NCI-H1105 treated with DMSO at 0.1 percent for 48 hours (cell line): ENCODE data around the gene SLC39A10.

ENCODE experiments used
- DNase-seq: peaks from one replicate; lab custom pipeline; 2025; lab: John Stamatoyannopoulos, UW

Gene SLC39A10

GRCh38 chr2:195730912-195731311, 73.9 kb downstream of the SLC39A10 start:
- no peak for DNase-seq

DNA sequence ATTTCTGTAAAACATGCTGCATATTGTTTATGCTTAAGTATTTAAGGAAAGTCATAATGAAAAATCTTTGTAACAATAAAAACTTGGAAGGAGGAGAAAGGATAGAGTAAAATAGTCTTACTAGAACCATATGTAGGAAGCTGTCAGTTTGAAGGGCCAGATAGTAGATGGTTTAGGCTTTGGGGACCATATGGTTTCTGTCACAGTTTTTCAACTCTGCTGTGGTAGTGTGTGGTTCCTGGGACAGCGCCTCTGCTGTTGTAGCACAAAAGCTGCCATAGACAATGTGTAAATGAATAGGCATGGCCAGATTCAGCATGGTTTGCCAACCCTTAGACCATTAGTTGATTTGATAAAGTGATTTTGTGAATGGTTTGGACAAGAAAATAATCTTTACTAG, 75.5 kb downstream of the SLC39A10 start:
- no peak for DNase-seq

DNA sequence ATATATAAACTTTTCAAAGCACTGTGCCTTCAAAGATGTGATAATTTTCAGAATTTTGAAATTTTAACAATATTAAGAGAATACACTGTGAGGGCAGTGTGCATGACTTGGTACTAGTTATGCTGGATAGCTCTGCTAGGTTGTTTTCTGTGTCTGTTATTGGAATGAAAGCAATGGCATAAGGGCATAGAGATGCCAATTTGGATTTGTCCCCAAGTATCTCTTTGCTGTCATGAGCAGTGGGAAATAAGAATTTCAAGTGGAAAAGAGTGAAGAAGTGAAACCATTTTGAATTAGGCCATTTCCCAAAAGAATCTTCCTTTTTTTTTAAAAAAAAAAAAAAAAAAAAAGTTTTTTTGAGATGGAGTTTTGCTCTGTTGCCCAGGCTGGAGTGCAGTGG, 76.8 kb downstream of the SLC39A10 start:
- no peak for DNase-seq

GRCh38 chr2:195734395-195734794, 77.4 kb downstream of the SLC39A10 start:
- no peak for DNase-seq

- DNase-seq: no peak
These were observed 77.9 kb downstream of the SLC39A10 start for GRCh38 chr2:195734931-195735330.

- no peak for DNase-seq
These were observed 78.3 kb downstream of the SLC39A10 start for GRCh38 chr2:195735347-195735746.

GRCh38 chr2:195737511-195738325, 80.7 kb downstream of the SLC39A10 start:
- no peak for DNase-seq

- DNase-seq: no peak
These were observed 84.2 kb downstream of the SLC39A10 start for GRCh38 chr2:195741191-195741590.

DNA sequence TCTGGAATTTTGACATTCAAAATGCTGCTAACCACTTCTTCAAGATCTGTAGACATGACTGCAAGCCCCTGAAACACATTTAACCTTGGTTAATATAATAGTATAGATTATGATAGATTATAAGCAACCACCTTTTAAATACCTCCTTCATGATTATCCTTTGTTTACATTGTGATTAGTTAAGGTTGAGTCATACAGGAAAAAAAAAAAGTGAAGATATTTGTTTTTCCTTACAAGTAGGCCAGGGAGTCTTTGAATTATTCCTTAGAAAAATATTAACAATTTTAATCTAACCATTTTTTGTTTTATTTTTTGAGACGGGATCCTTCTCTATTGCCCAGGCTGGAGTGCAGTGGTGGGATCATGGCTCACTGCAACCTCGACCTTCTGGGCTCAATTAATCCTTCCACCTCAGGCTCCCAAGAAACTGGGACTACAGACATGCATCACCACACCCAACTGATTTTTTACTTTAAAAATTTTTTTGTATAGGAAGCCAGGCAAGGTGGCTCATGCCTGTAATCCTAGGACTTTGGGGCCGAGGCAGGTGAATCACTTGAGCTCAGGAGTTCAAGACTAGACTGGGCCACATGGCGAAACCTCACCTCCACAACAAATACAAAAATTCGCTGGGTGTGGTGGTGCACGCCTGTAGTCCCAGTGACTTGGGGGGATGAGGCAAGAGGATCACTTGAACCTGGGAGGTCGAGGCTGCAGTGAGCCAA, 99.4 kb downstream of the SLC39A10 start:
- no peak for DNase-seq

DNA sequence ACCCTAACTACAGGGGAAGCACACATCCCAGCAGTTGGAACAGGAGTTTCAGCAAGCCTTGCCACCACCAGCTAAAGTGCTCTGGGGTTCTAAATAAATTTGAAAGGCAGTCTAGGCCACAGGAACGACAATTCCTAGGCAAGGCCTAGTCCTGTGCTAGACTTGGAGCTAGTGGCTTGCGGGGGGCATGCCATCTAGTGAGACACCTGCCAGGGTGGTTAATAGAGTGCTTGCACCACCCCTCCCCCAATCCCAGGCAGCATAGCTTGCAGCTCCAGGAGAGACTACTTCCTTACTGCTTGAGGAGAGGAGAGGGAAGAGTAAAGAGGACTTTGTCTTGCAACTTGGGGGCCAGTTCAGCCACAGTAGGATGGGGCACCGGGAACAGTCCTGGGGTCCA, 101.8 kb downstream of the SLC39A10 start:
- DNase-seq: no peak

- DNase-seq: no peak
These were observed 102.9 kb downstream of the SLC39A10 start for GRCh38 chr2:195759877-195760276.

- no peak for DNase-seq
These were observed 106.8 kb downstream of the SLC39A10 start for GRCh38 chr2:195763866-195764265.

DNA sequence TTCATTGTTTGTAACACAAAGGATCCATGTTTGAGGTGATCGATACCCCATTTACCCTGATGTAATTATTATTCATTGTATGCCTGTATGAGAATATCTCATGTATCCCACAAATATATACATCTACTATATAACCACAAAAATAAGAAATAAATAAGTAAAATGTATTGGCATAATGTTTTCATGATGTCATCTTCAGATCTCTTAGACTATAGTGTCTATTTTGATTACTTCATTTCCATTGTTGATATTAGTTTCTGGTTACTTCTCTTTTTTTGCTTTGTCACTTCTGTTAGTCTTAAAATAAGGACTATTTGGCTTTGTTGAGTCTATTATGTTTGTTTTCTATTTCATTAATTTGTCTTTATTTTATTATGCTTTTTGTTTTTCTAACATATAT, 109.7 kb downstream of the SLC39A10 start:
- DNase-seq: no peak

GRCh38 chr2:195768431-195768830, 111.4 kb downstream of the SLC39A10 start:
- DNase-seq: no peak

DNA sequence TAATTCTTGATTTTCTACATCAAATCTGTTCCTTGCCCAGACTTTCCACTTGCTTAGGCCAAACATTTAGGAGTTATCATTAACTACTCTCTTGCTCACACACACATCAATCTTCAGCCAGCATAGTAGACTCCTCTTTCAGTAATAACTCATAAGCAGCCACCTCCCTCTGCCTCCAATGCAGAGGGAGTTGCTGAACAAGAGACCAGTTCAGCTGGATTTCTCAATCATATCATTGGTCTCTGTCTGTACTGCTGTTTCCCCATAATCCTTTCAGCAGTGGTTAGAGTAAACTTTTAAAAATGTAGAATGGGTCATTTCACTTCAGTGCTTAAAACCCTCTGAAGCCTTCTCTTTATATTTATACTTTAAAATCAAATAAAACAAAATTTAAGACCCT, 112.9 kb downstream of the SLC39A10 start:
- no peak for DNase-seq

DNA sequence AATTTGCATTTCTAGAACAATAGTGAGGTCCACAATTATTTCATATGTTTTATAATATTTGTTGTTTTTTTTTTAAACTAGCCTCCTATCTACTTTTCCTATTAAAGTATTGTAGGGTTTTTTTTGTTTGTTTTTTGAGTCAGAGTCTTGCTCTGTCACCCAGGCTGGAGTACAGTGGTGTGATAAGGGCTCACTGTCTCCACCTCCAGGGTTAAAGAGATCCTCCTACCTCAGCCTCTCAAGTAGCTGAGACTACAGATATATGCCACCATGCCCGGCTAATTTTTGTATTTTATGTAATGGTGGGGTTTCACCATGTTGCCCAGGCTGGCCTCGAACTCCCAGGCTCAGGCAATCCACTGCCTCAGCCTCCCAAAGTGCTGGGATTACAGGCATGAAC, 122.5 kb downstream of the SLC39A10 start:
- no peak for DNase-seq

DNA sequence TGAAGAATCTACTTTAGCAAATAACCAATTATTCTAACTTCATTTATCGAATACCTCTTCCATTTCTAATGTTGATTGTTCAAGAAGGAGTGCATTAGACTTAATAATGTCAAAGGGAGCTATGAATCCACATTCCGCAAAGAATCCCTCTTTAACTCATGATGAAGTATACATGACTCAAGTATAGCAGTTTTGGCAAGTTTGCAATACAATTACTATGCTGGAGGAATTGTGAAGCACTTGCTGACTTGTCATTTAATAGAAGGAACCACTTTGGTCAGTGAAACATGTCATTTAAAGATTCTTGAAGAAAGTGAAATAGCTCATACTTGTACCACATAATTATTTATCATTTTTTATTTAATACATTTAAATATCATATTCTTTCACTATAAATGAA, 125.1 kb downstream of the SLC39A10 start:
- no peak for DNase-seq
